ENCODE data around the gene EIF5B.
"Not testable (repeated sequence)": the region's sequence is repeated elsewhere in the genome, so short reads cannot be mapped to it uniquely, and the experiment has no call there.

Gene EIF5B

DNA sequence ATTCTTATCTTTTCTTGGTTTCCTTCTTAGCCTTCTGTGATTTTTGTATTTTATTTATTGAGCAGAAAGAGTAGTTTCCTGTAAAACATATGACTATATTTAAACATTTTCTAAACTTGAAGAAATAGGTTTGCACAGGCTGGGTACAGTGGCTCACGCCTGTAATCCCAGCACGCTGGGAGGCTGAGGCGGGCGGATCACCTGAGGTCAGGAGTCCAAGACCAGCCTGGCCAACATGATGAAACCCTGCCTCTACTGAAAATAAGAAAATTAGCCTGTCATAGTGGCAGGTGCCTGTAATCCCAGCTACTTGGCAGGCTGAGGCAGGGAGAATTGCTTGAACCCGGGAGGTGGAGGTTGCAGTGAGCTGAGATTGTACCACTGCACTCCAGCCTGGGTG is 31.7 kb downstream of the EIF5B start:
- DNase-seq = not testable (repeated sequence)

GRCh38 chr2:99373144-99373543 is 36.0 kb downstream of the EIF5B start:
- DNase-seq = no peak

- no peak for DNase-seq
Measured at GRCh38 chr2:99374747-99375146, 37.6 kb downstream of the EIF5B start.

DNA sequence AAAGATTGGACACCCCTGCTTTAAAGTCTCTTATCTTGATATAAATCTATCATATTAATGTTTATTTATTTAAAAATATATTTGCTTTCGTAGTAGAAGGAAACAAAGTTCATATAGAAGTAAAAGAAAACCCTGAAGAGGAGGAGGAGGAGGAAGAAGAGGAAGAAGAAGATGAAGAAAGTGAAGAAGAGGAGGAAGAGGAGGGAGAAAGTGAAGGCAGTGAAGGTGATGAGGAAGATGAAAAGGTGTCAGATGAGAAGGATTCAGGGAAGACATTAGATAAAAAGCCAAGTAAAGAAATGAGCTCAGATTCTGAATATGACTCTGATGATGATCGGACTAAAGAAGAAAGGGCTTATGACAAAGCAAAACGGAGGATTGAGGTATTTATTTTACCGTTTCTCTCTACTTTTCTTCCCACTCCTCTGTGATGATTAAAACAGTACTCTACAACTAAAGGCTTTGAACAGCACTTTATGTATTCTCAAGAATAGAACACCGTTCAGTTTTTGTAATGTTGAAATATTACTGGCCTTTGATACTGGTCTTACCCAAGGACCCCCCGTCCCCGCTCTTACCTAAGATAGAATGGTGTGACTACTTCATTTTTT is 39.2 kb downstream of the EIF5B start:
- no peak for DNase-seq

GRCh38 chr2:99377879-99378278 is 40.7 kb downstream of the EIF5B start:
- no peak for DNase-seq

DNA sequence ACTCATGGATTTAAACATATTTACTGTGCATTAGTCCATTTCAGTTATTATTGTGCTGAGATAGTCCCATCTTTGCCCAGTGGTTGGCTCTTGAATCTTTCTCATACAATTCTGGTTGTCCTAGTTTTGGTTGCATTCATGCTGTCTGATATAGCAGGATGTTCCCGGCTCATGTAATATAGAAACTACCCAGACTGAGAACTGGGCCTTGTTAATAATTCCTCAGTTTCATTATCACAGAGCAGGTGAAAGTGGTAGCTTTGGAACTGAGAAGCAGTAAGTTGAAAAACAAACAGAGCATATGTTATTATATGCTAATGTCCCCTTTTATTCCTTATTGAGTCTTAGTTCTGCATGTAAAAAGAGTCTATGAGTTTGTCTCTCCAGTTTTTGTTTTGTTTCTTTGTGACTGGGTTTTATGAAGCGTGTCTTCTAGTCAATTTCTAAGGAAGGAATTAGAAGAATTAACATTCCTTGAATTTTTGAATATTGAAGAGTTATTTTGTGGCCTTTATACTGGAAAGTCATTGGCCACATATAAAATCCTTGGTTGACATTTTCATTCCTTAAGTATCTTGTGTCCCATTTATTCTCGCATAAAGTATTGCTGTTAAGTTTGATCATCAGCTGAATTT is 43.3 kb downstream of the EIF5B start:
- DNase-seq = no peak

- DNase-seq = no peak
Measured at GRCh38 chr2:99382143-99382542, 45.0 kb downstream of the EIF5B start.

GRCh38 chr2:99386011-99386410 is 48.8 kb downstream of the EIF5B start:
- no peak for DNase-seq

- no peak for DNase-seq
Measured at GRCh38 chr2:99388892-99389291, 51.7 kb downstream of the EIF5B start.

DNA sequence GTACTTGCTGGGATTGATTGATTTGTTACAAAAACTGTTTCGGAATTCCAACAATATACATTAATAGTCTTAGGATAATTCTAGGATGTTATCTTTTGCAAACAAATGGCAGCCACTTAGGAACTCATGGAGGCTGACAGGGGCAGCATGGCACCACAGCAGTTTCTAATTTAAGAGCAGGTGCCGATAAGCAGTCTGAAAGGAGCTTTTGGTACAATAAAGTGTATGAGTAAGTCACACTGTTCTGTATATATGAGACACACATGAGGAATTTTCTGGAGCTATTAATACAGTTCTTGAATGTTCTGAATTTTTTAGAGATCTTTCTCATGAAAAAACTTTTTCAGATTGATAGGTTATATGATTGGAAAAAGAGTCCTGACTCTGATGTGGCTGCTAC is 52.2 kb downstream of the EIF5B start:
- DNase-seq = no peak

DNA sequence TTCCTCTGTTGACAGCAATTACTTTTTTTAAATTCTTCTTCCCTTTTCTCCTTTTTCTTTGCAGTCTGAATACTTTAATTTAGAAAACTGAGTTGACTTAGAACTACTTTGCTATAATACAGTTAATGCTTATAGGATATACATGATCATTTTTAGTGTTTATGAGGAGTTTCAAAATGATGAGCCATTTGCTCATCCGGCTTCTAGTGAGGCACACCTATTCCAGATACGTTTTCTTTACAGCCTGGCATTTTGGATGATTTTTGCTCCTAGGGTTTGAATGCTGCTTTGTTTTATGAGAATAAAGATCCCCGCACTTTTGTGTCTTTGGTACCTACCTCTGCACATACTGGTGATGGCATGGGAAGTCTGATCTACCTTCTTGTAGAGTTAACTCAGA is 52.8 kb downstream of the EIF5B start:
- no peak for DNase-seq

DNA sequence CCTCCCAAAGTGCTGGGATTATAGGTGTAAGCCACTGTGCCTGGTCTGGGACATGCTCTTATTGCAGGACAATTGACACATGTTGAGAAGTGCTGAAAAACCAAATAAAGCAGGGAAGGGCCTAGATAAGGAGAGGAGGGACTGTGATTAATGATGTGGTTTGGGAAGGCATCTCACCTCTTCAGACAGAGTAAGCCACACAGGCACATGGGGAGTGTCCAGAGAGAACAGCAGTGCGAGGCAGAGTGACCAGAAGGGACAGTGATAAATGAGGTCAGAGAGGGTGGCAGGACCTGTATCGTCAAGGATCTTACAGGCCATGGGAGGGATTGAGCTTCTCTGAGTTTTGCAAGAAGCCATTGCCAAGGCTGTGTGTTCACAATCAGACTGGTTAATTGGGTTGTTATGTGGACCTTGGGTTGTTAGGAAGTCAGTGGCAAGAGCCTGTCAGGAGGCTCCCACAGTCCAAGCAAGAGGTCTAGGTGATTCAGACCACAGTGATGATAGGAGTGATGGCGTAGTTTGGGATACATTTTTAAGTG is 58.5 kb downstream of the EIF5B start:
- DNase-seq = no peak

- DNase-seq = no peak
Measured at GRCh38 chr2:99397266-99397920, 60.2 kb downstream of the EIF5B start.

- DNase-seq = no peak
Measured at GRCh38 chr2:99398303-99398702, 61.1 kb downstream of the EIF5B start.

GRCh38 chr2:99399063-99399462 is 61.9 kb downstream of the EIF5B start:
- no peak for DNase-seq

- DNase-seq = no peak
Measured at GRCh38 chr2:99399795-99400194, 62.6 kb downstream of the EIF5B start.

DNA sequence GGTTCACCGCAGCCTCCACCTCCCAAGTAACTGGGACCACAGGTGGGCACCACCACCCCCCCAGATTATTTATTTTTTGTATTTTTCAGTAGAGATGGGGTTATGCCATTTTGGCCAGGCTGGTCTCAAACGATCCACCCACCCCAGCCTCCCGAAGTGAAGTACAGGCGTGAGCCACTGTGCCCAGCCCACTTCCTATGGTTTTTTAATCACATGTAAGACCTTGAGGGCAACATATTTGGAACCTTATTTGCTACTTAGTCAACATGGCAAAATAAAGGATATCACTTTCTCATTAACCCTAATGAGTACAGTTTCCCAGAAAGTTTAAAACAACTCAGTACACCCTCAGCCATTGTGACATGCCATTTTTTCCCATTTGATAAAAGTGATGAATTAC is 64.7 kb downstream of the EIF5B start:
- no peak for DNase-seq

- DNase-seq = no peak
Measured at GRCh38 chr2:99403084-99403483, 65.9 kb downstream of the EIF5B start.

DNA sequence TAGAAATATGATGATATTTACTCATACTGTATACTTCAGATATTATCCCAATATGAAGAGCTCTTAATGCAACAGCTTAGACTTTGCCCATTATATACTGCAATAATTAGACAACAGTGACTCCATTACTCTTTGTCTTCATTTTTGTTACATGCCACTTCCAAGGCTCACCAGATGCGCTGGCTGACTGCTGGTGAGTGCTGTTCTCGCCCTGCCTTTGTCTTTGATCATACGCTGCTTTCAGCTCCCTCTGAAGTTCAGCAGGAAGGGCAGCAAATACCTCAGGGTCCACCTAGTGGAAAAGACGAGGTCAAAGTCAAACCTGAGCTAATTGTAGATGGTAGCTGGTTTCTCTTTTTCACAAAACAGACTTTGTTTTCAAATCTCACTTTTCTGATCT is 66.3 kb downstream of the EIF5B start:
- DNase-seq = no peak

DNA sequence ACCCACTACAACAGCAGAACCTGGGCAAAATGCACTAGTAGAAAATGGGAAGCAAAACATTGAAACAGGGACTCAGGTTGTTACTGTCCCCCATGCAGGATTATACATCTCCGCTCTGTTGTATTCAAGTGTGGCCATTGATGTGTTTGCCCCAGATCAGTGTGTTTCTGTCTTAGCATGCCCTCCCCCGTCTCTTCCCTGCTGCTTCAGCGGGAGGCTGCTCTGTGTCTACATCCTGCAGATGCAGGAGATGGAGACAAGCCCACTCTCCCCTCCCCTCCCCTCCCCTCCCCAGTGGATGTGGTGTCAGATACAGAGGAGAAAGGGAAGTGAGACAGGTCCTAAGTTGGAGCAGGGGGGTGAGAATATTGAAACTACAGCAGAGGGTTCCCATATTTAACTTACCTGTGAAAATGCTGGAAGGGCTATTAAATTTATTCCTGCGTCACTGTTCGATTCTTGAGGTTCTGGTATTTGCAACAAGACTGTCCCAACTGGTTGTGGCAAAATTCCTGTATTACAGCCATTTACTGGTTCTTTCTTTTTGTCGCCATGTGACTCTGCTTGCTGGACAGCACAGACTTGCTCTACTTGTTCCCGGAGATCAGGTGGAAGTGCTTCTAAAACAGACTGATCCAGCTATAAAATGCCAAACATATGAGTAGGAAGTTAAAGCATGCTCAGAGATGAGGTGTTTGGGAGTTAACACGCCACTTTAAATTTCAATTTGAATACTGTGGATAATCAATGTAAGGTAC is 67.0 kb downstream of the EIF5B start:
- DNase-seq = no peak

GRCh38 chr2:99404797-99405669 is 67.8 kb downstream of the EIF5B start:
- peak in 1 of 2 experiments; percentile 3 for DNase-seq

- DNase-seq = no peak
Measured at GRCh38 chr2:99406137-99406536, 68.9 kb downstream of the EIF5B start.

Measured in NCI-H524 (cell line).